GM23338 (cell line): Measurements from ENCODE around the gene PTPRN2. TPM values are rescaled to one million over a fixed set of nuclear protein-coding genes. Genes with fewer than 3 reads are reported as not detected.

Experiments
- ATAC-seq: fragments of 200-7000 bp; cut with Tn5 transposase; 3 replicates; pipeline ENCODE4 v1.9.1; 2020
- DNase-seq: peaks from one replicate; pipeline ENCODE4 v3.0.0-alpha.2; 2015; ENCODE audit warnings: low spot score
- H2AFZ ChIP-seq: fragments of 200-600 bp; sonication (generic); 2 replicates; pipeline ENCODE4 v1.8.0; 2016; ENCODE audit warnings: antibody characterized with exemption, mild to moderate bottlenecking, moderate library complexity
- H3F3A ChIP-seq: fragments of 200-600 bp; sonication (generic); replicated peaks from 2 replicates; pipeline ENCODE4 v1.8.0; 2017; ENCODE audit warnings: antibody characterized with exemption, mixed run types, low read depth
- H3K27ac ChIP-seq: fragments of 200-600 bp; sonication (generic); 2 replicates; pipeline ENCODE4 v1.6.1; 2016; ENCODE audit warnings: low read depth
- H3K27me3 ChIP-seq: fragments of 200-600 bp; sonication (generic); 2 replicates; pipeline ENCODE4 v1.8.0; 2016; ENCODE audit warnings: mild to moderate bottlenecking, mixed run types, moderate library complexity; ENCODE audit not compliant: insufficient read depth
- H3K36me3 ChIP-seq: fragments of 200-600 bp; sonication (generic); 2 replicates; pipeline ENCODE4 v1.8.0; 2016; ENCODE audit warnings: mild to moderate bottlenecking; ENCODE audit not compliant: insufficient read depth
- H3K4me1 ChIP-seq: fragments of 200-600 bp; sonication (generic); 2 replicates; pipeline ENCODE4 v1.8.0; 2016; ENCODE audit warnings: mild to moderate bottlenecking, moderate library complexity; ENCODE audit not compliant: insufficient read depth
- H3K4me2 ChIP-seq: fragments of 200-600 bp; sonication (generic); 2 replicates; pipeline ENCODE4 v1.7.1; 2017; ENCODE audit warnings: mixed run types
- H3K4me3 ChIP-seq: fragments of 200-600 bp; sonication (generic); 2 replicates; pipeline ENCODE4 v1.6.1; 2016; ENCODE audit warnings: mixed run types
- H3K79me2 ChIP-seq: fragments of 200-600 bp; sonication (generic); replicated peaks from 2 replicates; pipeline ENCODE4 v1.8.0; 2017; ENCODE audit warnings: mild to moderate bottlenecking; ENCODE audit not compliant: insufficient read depth
- H3K9me2 ChIP-seq: fragments of 200-600 bp; sonication (generic); 2 replicates; pipeline ENCODE4 v1.8.0; 2017; ENCODE audit not compliant: insufficient read depth
- H4K20me1 ChIP-seq: fragments of 200-600 bp; sonication (generic); replicated peaks from 2 replicates; pipeline ENCODE4 v1.8.0; 2017; ENCODE audit warnings: mild to moderate bottlenecking; ENCODE audit not compliant: insufficient read depth
- H3K27ac Mint-ChIP-seq: 2 replicates; pipeline ENCODE4 v1.8.0; 2020; ENCODE audit warnings: inconsistent platforms, mild to moderate bottlenecking, moderate library complexity, mixed read lengths
- H3K27me3 Mint-ChIP-seq: 3 replicates; pipeline ENCODE4 v1.8.0; 2022; ENCODE audit warnings: low read depth, mild to moderate bottlenecking, moderate library complexity, mixed read lengths, inconsistent platforms; ENCODE audit not compliant: insufficient read depth, poor library complexity
- H3K36me3 Mint-ChIP-seq: 3 replicates; pipeline ENCODE4 v1.8.0; 2021; ENCODE audit warnings: low read depth, mild to moderate bottlenecking, inconsistent platforms, moderate library complexity, mixed read lengths
- H3K4me1 Mint-ChIP-seq: 3 replicates; pipeline ENCODE4 v1.8.0; 2020; ENCODE audit warnings: mild to moderate bottlenecking, inconsistent platforms, mixed read lengths
- H3K4me3 Mint-ChIP-seq: 3 replicates; pipeline ENCODE4 v1.8.0; 2021; ENCODE audit warnings: moderate library complexity, mild to moderate bottlenecking, inconsistent platforms, mixed read lengths
- H3K9me3 Mint-ChIP-seq: 3 replicates; pipeline ENCODE4 v1.8.0; 2020; ENCODE audit warnings: moderate library complexity, mild to moderate bottlenecking, inconsistent platforms, mixed read lengths
- CREB1 ChIP-seq: fragments of 250-450 bp; sonication (Bioruptor Pico); IDR thresholded peaks from 2 replicates; pipeline ENCODE4 v1.5.0; 2020; ENCODE audit warnings: low read depth, mild to moderate bottlenecking, moderate library complexity
- CTCF ChIP-seq, 2 experiments: fragments of 200-600 bp in 1 of 2; sonication (generic) in 1 of 2; conservative IDR thresholded peaks; 2 replicates each; pipeline versions ENCODE4 v1.5.1 to v1.6.1; 2016 to 2017; ENCODE audit warnings: antibody characterized with exemption in 2 of 2, low read depth in 2 of 2, mild to moderate bottlenecking in 2 of 2, moderate library complexity in 1 of 2
- EZH2 ChIP-seq: fragments of 200-600 bp; sonication (generic); IDR thresholded peaks from one replicate; pipeline ENCODE4 v1.8.0; 2017; ENCODE audit warnings: antibody characterized with exemption, mild to moderate bottlenecking, low read depth; ENCODE audit not compliant: unreplicated experiment
- POLR2AphosphoS5 ChIP-seq: IDR thresholded peaks from 2 replicates; pipeline ENCODE4 v1.6.1; 2016; ENCODE audit warnings: antibody characterized with exemption, low read depth
- REST ChIP-seq: IDR thresholded peaks from one replicate; pipeline ENCODE4 v1.6.1; 2018; ENCODE audit warnings: antibody characterized with exemption; ENCODE audit not compliant: unreplicated experiment
- ZNF331 ChIP-seq: fragments of 250-450 bp; sonication (Bioruptor Pico); IDR thresholded peaks from 2 replicates; pipeline ENCODE4 v1.5.0; 2020; ENCODE audit warnings: low read depth, mild to moderate bottlenecking, moderate library complexity
- ZNF462 ChIP-seq: fragments of 250-450 bp; sonication (Bioruptor Pico); IDR thresholded peaks from 2 replicates; pipeline ENCODE4 v1.5.0; 2020; ENCODE audit warnings: mild to moderate bottlenecking, moderate library complexity
- polyA plus RNA-seq: library from polyadenylated mRNA; unstranded; fragments of >200 nt; fragmentation: Nextera tagmentation; extraction: Ambion mirVana; gene quantifications from 2 replicates; pipeline ENCODE4 v1.2.1, GENCODE V29; 2016
- total RNA-seq: library from RNA; depleted of rRNA; stranded (reverse); fragments of >200 nt; shearing (Covaris generic); gene quantifications from 2 replicates; pipeline ENCODE4 v1.2.3, GENCODE V29; 2014

The PTPRN2 gene
- total and polyA plus RNA-seq, 2 experiments from 2014 or later = 0.87 to 4.0 TPM

- Mint-ChIP-seq H3K27me3 (peaks cover 7% of the 10 kb centered on the region), H3K4me3 (no peak overlapping the region), H3K9me3 (peaks cover 39% of the 10 kb centered on the region), H3K36me3 (peaks cover 33% of the 10 kb centered on the region), H3K4me1 (no peaks in the 10 kb centered on the region; the same call in 2 of the 3 replicates), H3K27ac (no peak overlapping the region)
- no peaks in the 10 kb centered on the region for H3K4me1 ChIP-seq
- no peak overlapping the region for H2AFZ ChIP-seq
- H3K27me3 ChIP-seq = no peaks in the 10 kb centered on the region
- H3K4me2 ChIP-seq = no peak overlapping the region
- H4K20me1 ChIP-seq = no peaks in the 10 kb centered on the region
- no peaks in the 10 kb centered on the region for H3K79me2 ChIP-seq
- H3K9me2 ChIP-seq = no peaks in the 10 kb centered on the region
- no peak for DNase-seq
- ATAC-seq = no peak
- no peaks in the 10 kb centered on the region for H3K36me3 ChIP-seq
- no peak overlapping the region for H3K27ac ChIP-seq
- TF ChIP-seq POLR2AphosphoS5 (no peak), CTCF (conservative IDR thresholded peaks at IDR 0.05; ENCODE audit: low read depth in 2 of 2) (no peak)
- H3F3A ChIP-seq = no peaks in the 10 kb centered on the region
- no peak overlapping the region for H3K4me3 ChIP-seq
Observed at GRCh38 chr7:157652161-157652953, 935.3 kb downstream of the PTPRN2 start.

- no peaks in the 10 kb centered on the region for H3K9me2 ChIP-seq
- H3K36me3 ChIP-seq = no peaks in the 10 kb centered on the region
- H3K4me3 Mint-ChIP-seq = no peak overlapping the region
- no peaks in the 10 kb centered on the region; the same call in 2 of the 3 replicates for H3K4me1 Mint-ChIP-seq
- H3K4me1 ChIP-seq = no peaks in the 10 kb centered on the region
- no peak overlapping the region for H3K27ac Mint-ChIP-seq
- ATAC-seq (no peak), DNase-seq (no peak)
- no peaks in the 10 kb centered on the region for H3K27me3 ChIP-seq
- peaks cover 41% of the 10 kb centered on the region for H3K9me3 Mint-ChIP-seq
- no peak overlapping the region for H3K27ac ChIP-seq
- H3F3A ChIP-seq = no peaks in the 10 kb centered on the region
- H2AFZ ChIP-seq = no peak overlapping the region
- H3K79me2 ChIP-seq = no peaks in the 10 kb centered on the region
- no peak overlapping the region for H3K4me2 ChIP-seq
- peaks cover 33% of the 10 kb centered on the region for H3K36me3 Mint-ChIP-seq
- no peaks in the 10 kb centered on the region for H4K20me1 ChIP-seq
- H3K27me3 Mint-ChIP-seq = peaks cover 7% of the 10 kb centered on the region
- H3K4me3 ChIP-seq = no peak overlapping the region
- TF ChIP-seq CREB1 (CRISPR knock-in tag) (no peak), POLR2AphosphoS5 (no peak), EZH2 (no peak), ZNF462 (CRISPR knock-in tag) (no peak), ZNF331 (no peak), REST (no peak)
Observed at GRCh38 chr7:157651366-157652160, 936.1 kb downstream of the PTPRN2 start.
